ENCODE measurements around the gene STAT1. TPM values are rescaled to one million over a fixed set of nuclear protein-coding genes. Genes with fewer than 3 reads are reported as not detected.
A peak's percentile ranks its signal among the peaks of the same experiment; 100 is the strongest.
"Not testable (repeated sequence)": the region's sequence is repeated elsewhere in the genome, so short reads cannot be mapped to it uniquely, and the experiment has no call there.

Gene STAT1
- total and polyA plus RNA-seq, 5 donors from 2014 or later, result 198 to 331 (median 262) TPM

GRCh38 chr2:190963088-190963487 lies 50.9 kb downstream of the STAT1 start:
- H3K4me1 Mint-ChIP-seq, result peaks cover 24 to 55% (median 42%) of the 10 kb centered on the region in 4 donors
- no peak for DNase-seq
- Histone ChIP-seq H3K36me3 (ENCODE audit: control insufficient read depth, insufficient read depth, low read length) (peaks cover 69% of the 10 kb centered on the region), H3K4me1 (ENCODE audit: control insufficient read depth, insufficient read depth, low read length, poor library complexity, severe bottlenecking) (no peaks in the 10 kb centered on the region), H3K27ac (ENCODE audit: insufficient read depth, low read length, poor library complexity, severe bottlenecking) (no peak overlapping the region), H3K27me3 (ENCODE audit: control insufficient read depth, insufficient read depth, low read length) (no peaks in the 10 kb centered on the region), H3K9me3 (ENCODE audit: control insufficient read depth in 2 of 2, low read length in 2 of 2) (no peaks in the 10 kb centered on the region), H3K4me3 (ENCODE audit: low read depth, low read length) (no peak overlapping the region)
- H3K4me3 Mint-ChIP-seq, result no peak overlapping the region
- peak overlapping the region in 2 of 3 donors; percentile 2 to 6 for H3K27ac Mint-ChIP-seq
- H3K27me3 Mint-ChIP-seq, result no peaks in the 10 kb centered on the region
- peaks cover 0 to 3% (median 0%) of the 10 kb centered on the region in 7 donors for H3K9me3 Mint-ChIP-seq
- H3K36me3 Mint-ChIP-seq, result peaks cover 50% of the 10 kb centered on the region
- no peak for ATAC-seq (ENCODE audit: low read depth in 2 of 2)

GRCh38 chr2:190961918-190962487 lies 52.0 kb downstream of the STAT1 start:
- H3K36me3 Mint-ChIP-seq, result peaks cover 46% of the 10 kb centered on the region
- no peak overlapping the region for H3K27ac ChIP-seq (ENCODE audit: insufficient read depth, low read length, poor library complexity, severe bottlenecking)
- no peaks in the 10 kb centered on the region for H3K4me1 ChIP-seq (ENCODE audit: control insufficient read depth, insufficient read depth, low read length, poor library complexity, severe bottlenecking)
- peak overlapping the region; percentile 39 to 83 (median 77) for H3K27ac Mint-ChIP-seq
- H3K27me3 ChIP-seq (ENCODE audit: control insufficient read depth, insufficient read depth, low read length), result no peaks in the 10 kb centered on the region
- peaks cover 0 to 3% (median 0%) of the 10 kb centered on the region in 7 donors for H3K9me3 Mint-ChIP-seq
- H3K4me1 Mint-ChIP-seq, result peaks cover 26 to 53% (median 43%) of the 10 kb centered on the region in 4 donors
- no peak for ATAC-seq (ENCODE audit: low read depth in 2 of 2)
- H3K27me3 Mint-ChIP-seq, result no peaks in the 10 kb centered on the region
- peaks cover 58% of the 10 kb centered on the region for H3K36me3 ChIP-seq (ENCODE audit: control insufficient read depth, insufficient read depth, low read length)
- no peak overlapping the region for H3K4me3 ChIP-seq (ENCODE audit: low read depth, low read length)
- no peak overlapping the region for H3K4me3 Mint-ChIP-seq
- DNase-seq, result no peak
- no peaks in the 10 kb centered on the region for H3K9me3 ChIP-seq (ENCODE audit: control insufficient read depth in 2 of 2, low read length in 2 of 2)

GRCh38 chr2:190961117-190961516 lies 52.9 kb downstream of the STAT1 start:
- peaks cover 50% of the 10 kb centered on the region for H3K36me3 ChIP-seq (ENCODE audit: control insufficient read depth, insufficient read depth, low read length)
- not testable (repeated sequence) for H3K27me3 ChIP-seq (ENCODE audit: control insufficient read depth, insufficient read depth, low read length); H3K4me1 ChIP-seq (ENCODE audit: control insufficient read depth, insufficient read depth, low read length, poor library complexity, severe bottlenecking); H3K9me3 Mint-ChIP-seq; ATAC-seq (ENCODE audit: low read depth in 2 of 2); H3K4me3 Mint-ChIP-seq; H3K27me3 Mint-ChIP-seq; DNase-seq; H3K9me3 ChIP-seq (ENCODE audit: control insufficient read depth in 2 of 2, low read length in 2 of 2); H3K27ac ChIP-seq (ENCODE audit: insufficient read depth, low read length, poor library complexity, severe bottlenecking); H3K4me3 ChIP-seq (ENCODE audit: low read depth, low read length)
- Mint-ChIP-seq H3K4me1 (peaks cover 21 to 54% (median 44%) of the 10 kb centered on the region in 4 donors), H3K27ac (peak overlapping the region in 1 of 3 donors; percentile 19), H3K36me3 (peaks cover 42% of the 10 kb centered on the region)

GRCh38 chr2:190959911-190960788 lies 53.8 kb downstream of the STAT1 start:
- H3K27ac Mint-ChIP-seq, result peak overlapping the region; percentile 55 to 76 (median 60)
- DNase-seq (no peak), ATAC-seq (ENCODE audit: low read depth in 2 of 2) (peak in 1 of 2 donors; percentile 9)
- peaks cover 0 to 14% (median 3%) of the 10 kb centered on the region in 7 donors for H3K9me3 Mint-ChIP-seq
- H3K27me3 ChIP-seq (ENCODE audit: control insufficient read depth, insufficient read depth, low read length), result no peaks in the 10 kb centered on the region
- no peak overlapping the region for H3K27ac ChIP-seq (ENCODE audit: insufficient read depth, low read length, poor library complexity, severe bottlenecking)
- peaks cover 48% of the 10 kb centered on the region for H3K36me3 Mint-ChIP-seq
- H3K9me3 ChIP-seq (ENCODE audit: control insufficient read depth in 2 of 2, low read length in 2 of 2), result peaks cover 0 to under 1% of the 10 kb centered on the region in 2 experiments
- H3K36me3 ChIP-seq (ENCODE audit: control insufficient read depth, insufficient read depth, low read length), result peaks cover 40% of the 10 kb centered on the region
- H3K27me3 Mint-ChIP-seq, result no peaks in the 10 kb centered on the region
- H3K4me1 ChIP-seq (ENCODE audit: control insufficient read depth, insufficient read depth, low read length, poor library complexity, severe bottlenecking), result no peaks in the 10 kb centered on the region
- no peak overlapping the region for H3K4me3 Mint-ChIP-seq
- H3K4me3 ChIP-seq (ENCODE audit: low read depth, low read length), result no peak overlapping the region
- peaks cover 21 to 50% (median 44%) of the 10 kb centered on the region in 4 donors for H3K4me1 Mint-ChIP-seq

DNA sequence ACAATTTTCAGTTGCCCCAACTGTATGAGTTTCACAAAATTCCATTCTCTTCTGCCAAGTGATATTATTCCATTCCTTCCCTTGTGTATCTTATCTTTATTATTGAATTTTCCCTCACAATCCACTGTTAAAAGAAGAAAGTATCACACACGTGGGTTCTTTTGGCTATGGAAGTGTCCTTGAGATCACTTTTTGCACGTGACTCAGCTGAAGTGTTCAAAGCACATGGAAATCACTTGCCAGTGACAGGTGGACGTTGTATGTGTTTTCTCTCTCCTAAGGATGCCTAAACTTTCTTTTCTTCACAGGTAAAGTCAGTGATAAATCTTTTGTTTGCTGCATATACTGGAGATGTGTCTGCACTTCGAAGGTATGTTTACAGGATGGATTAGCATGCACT lies 60.7 kb downstream of the STAT1 start:
- Histone ChIP-seq H3K27me3 (ENCODE audit: control insufficient read depth, insufficient read depth, low read length) (no peaks in the 10 kb centered on the region), H3K4me1 (ENCODE audit: control insufficient read depth, insufficient read depth, low read length, poor library complexity, severe bottlenecking) (peaks cover 3% of the 10 kb centered on the region), H3K9me3 (ENCODE audit: control insufficient read depth in 2 of 2, low read length in 2 of 2) (peaks cover 0 to 4% of the 10 kb centered on the region in 2 experiments), H3K36me3 (ENCODE audit: control insufficient read depth, insufficient read depth, low read length) (no peaks in the 10 kb centered on the region), H3K4me3 (ENCODE audit: low read depth, low read length) (no peak overlapping the region), H3K27ac (ENCODE audit: insufficient read depth, low read length, poor library complexity, severe bottlenecking) (no peak overlapping the region)
- H3K27ac Mint-ChIP-seq, result no peak overlapping the region
- ATAC-seq (ENCODE audit: low read depth in 2 of 2) (no peak), DNase-seq (no peak)
- peaks cover 13% of the 10 kb centered on the region for H3K36me3 Mint-ChIP-seq
- peaks cover 8 to 26% (median 13%) of the 10 kb centered on the region in 4 donors for H3K4me1 Mint-ChIP-seq
- H3K9me3 Mint-ChIP-seq, result peaks cover 0 to 14% (median 2%) of the 10 kb centered on the region in 7 donors
- H3K4me3 Mint-ChIP-seq, result no peak overlapping the region
- H3K27me3 Mint-ChIP-seq, result no peaks in the 10 kb centered on the region

DNA sequence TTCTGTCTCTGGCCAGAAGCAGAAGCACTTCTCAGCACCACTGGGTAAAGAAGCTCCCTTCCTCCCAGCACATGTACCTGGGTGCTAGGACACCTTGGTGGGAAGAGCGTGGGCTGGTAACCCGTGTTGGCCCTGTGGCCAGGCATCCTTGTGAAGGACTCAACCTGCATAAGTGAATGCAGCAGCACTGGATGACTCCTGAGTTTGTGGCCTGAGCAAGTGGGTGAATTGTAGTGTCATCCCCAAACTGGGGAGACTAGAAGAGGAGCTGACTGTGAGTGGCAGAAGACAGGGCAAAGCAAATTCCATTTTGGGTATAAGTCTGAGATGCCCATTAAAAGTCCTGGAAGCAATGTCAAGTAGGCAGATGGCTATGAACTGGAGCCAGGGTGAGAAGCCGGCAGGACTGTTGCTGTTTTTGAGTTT lies 63.4 kb downstream of the STAT1 start:
- Mint-ChIP-seq H3K27me3 (no peaks in the 10 kb centered on the region), H3K9me3 (peaks cover 0 to 3% (median 0%) of the 10 kb centered on the region in 7 donors)
- peaks cover 0 to 4% of the 10 kb centered on the region in 2 experiments for H3K9me3 ChIP-seq (ENCODE audit: control insufficient read depth in 2 of 2, low read length in 2 of 2)

GRCh38 chr2:190948671-190949070 lies 65.3 kb downstream of the STAT1 start:
- no peak overlapping the region for H3K4me3 Mint-ChIP-seq
- peaks cover 6 to 34% (median 27%) of the 10 kb centered on the region in 4 donors for H3K4me1 Mint-ChIP-seq
- no peaks in the 10 kb centered on the region for H3K9me3 ChIP-seq (ENCODE audit: control insufficient read depth in 2 of 2, low read length in 2 of 2)
- no peak overlapping the region for H3K4me3 ChIP-seq (ENCODE audit: low read depth, low read length)
- no peak overlapping the region for H3K27ac Mint-ChIP-seq
- H3K27me3 Mint-ChIP-seq, result no peaks in the 10 kb centered on the region
- DNase-seq (no peak), ATAC-seq (ENCODE audit: low read depth in 2 of 2) (no peak)
- H3K27me3 ChIP-seq (ENCODE audit: control insufficient read depth, insufficient read depth, low read length), result no peaks in the 10 kb centered on the region
- no peaks in the 10 kb centered on the region for H3K36me3 ChIP-seq (ENCODE audit: control insufficient read depth, insufficient read depth, low read length)
- H3K36me3 Mint-ChIP-seq, result no peaks in the 10 kb centered on the region
- no peaks in the 10 kb centered on the region for H3K9me3 Mint-ChIP-seq
- no peak overlapping the region for H3K27ac ChIP-seq (ENCODE audit: insufficient read depth, low read length, poor library complexity, severe bottlenecking)
- H3K4me1 ChIP-seq (ENCODE audit: control insufficient read depth, insufficient read depth, low read length, poor library complexity, severe bottlenecking), result peaks cover 16% of the 10 kb centered on the region

More for the DNA sequence above, 63.4 kb downstream of the STAT1 start:
- DNase-seq (no peak), ATAC-seq (ENCODE audit: low read depth in 2 of 2) (no peak)
- Mint-ChIP-seq H3K4me3 (no peak overlapping the region), H3K27ac (no peak overlapping the region), H3K36me3 (peaks cover 5% of the 10 kb centered on the region), H3K4me1 (peaks cover 0 to 29% (median 24%) of the 10 kb centered on the region in 4 donors)
- Histone ChIP-seq H3K4me3 (ENCODE audit: low read depth, low read length) (no peak overlapping the region), H3K4me1 (ENCODE audit: control insufficient read depth, insufficient read depth, low read length, poor library complexity, severe bottlenecking) (peaks cover 16% of the 10 kb centered on the region), H3K36me3 (ENCODE audit: control insufficient read depth, insufficient read depth, low read length) (no peaks in the 10 kb centered on the region), H3K27me3 (ENCODE audit: control insufficient read depth, insufficient read depth, low read length) (no peaks in the 10 kb centered on the region), H3K27ac (ENCODE audit: insufficient read depth, low read length, poor library complexity, severe bottlenecking) (no peak overlapping the region)

All from CD4-positive, CD25-positive, alpha-beta regulatory T cell (primary cell).